Gastrocnemius medialis (tissue), 4 donors: ENCODE data around the gene VAMP8. TPM values are rescaled to one million over a fixed set of nuclear protein-coding genes. Genes with fewer than 3 reads are reported as not detected.

ENCODE experiments used
- ATAC-seq, 2 donors: fragments of 150-250 bp; one replicate each; pipeline ENCODE4 v1.9.1; 2016
- DNase-seq, 2 donors: peaks; one replicate each; pipeline ENCODE4 v3.0.0-alpha.2; 2019
- H3K27ac ChIP-seq, 4 donors: fragments of 200-600 bp; sonication (generic); 1 replicate in 1 of 4; 2 replicates in 3 of 4; pipeline ENCODE4 v1.5.1; 2016 to 2018; ENCODE audit warnings: mild to moderate bottlenecking in 2 of 4, moderate library complexity in 1 of 4
- H3K27me3 ChIP-seq, 3 donors: fragments of 200-600 bp; sonication (generic) in 2 of 3; 1 replicate in 1 of 3; 2 replicates in 2 of 3; pipeline versions ENCODE4 v1.5.1 to v1.6.0; 2016 to 2019; ENCODE audit warnings: mild to moderate bottlenecking in 1 of 3, moderate library complexity in 1 of 3
- H3K36me3 ChIP-seq, 2 donors: fragments of 200-600 bp; sonication (generic) in 1 of 2; one replicate each; pipeline ENCODE4 v1.5.1; 2017 to 2018
- H3K4me1 ChIP-seq, 2 donors: fragments of 200-600 bp; sonication (generic) in 1 of 2; one replicate each; pipeline ENCODE4 v1.5.1; 2016 to 2017; ENCODE audit warnings: mild to moderate bottlenecking in 2 of 2
- H3K4me3 ChIP-seq, 4 donors: fragments of 200-600 bp; sonication (generic) in 3 of 4; 1 replicate in 1 of 4; 2 replicates in 3 of 4; pipeline ENCODE4 v1.5.1; 2016 to 2019; ENCODE audit warnings: mild to moderate bottlenecking in 2 of 4
- H3K9me3 ChIP-seq, 3 donors: fragments of 200-600 bp; sonication (generic) in 2 of 3; 1 replicate in 1 of 3; 2 replicates in 2 of 3; pipeline ENCODE4 v1.5.1; 2016 to 2019
- POLR2A ChIP-seq, 2 donors: fragments of 450-650 bp; IDR thresholded peaks; one replicate each; pipeline ENCODE4 v1.6.1; 2017; ENCODE audit warnings: antibody characterized with exemption in 2 of 2, mild to moderate bottlenecking in 2 of 2, moderate library complexity in 2 of 2
- in situ Hi-C, 4 donors: fragments of 200-750 bp; cut with MboI; loops; one replicate each; pipeline versions ENCODE4 v1.15.0 to v1.8.0; 2017; ENCODE audit warnings: low sequenced_read_pairs in 4 of 4
- intact Hi-C: fragments of 100-400 bp; cut with DNase I; formaldehyde crosslinking; loops from one replicate; pipeline ENCODE4 v1.15.1; 2023; ENCODE audit warnings: low total_unique reads
- total RNA-seq, 4 donors: library from RNA; depleted of rRNA; stranded (reverse); fragments of >200 nt; gene quantifications; one replicate each; pipeline versions ENCODE4 v1.1.0 to v1.2.3, GENCODE V29; 2016
- TF ChIP-seq, protein P1 (sequence below), 5 experiments: fragments of 450-650 bp in 3 of 5; fragments of 200-600 bp in 2 of 5; sonication (generic) in 2 of 5; IDR thresholded peaks in 4 of 5; conservative IDR thresholded peaks in 1 of 5; 1 replicate in 4 of 5; 2 replicates in 1 of 5; pipeline ENCODE4 v1.5.1; 2016 to 2019; ENCODE audit warnings: antibody characterized with exemption in 5 of 5, mild to moderate bottlenecking in 3 of 5, moderate library complexity in 3 of 5

The VAMP8 gene
- total RNA-seq, 4 donors from 2014 or later: 5.3 to 12.1 (median 7.1) TPM

DNA sequence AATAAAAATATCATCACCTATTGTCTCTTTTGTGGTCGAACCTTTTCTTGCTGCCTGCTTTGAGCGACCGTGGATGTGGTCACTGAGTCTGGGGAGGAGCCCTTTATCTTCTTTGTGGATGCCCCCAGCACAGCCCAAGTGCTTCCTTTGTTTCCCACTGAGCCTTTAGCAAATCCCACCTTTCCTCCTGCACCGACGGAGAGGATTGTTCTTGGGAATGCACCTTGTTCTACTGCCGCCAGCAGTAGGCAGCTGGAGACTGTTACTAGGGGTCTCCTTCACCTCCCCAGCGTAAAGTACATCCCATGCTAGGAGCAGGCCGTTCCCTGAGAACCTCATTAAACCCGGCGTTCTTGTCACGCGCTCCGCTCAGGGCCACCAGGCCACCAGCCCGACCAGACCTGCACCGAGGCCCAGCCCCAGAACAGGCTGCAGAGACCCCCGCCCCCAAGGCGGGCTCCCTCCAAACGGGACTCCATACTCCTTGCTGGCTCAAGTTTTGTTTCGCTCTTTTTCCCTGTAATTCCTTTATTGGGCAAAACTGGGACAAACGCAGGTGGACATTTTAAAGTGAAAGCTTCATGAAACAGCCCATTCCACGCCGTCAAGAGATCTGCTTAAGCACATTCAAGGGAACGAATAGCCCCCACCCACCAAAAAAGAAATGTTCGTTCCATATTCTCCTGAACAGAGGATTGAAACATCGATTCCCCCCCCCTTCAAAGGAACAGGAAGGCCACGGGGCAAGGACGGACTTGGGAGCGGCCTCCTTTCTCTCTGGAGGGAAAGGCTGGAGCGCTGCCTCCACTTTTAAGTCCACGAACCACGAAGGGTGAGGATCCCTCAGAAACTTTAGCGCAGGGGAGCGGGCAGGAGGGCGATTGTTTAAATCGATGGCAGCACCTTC is 39.5 kb upstream of the VAMP8 start:
- Histone ChIP-seq H3K4me1 (peaks cover 32 to 36% of the 10 kb centered on the region in 2 donors), H3K4me3 (peak overlapping the region; percentile 74 to 90 (median 84)), H3K27ac (peak overlapping the region; percentile 97 to 99 (median 98)), H3K9me3 (no peaks in the 10 kb centered on the region), H3K27me3 (no peaks in the 10 kb centered on the region), H3K36me3 (peaks cover 0 to 28% of the 10 kb centered on the region in 2 donors)
- peak; percentile 75 to 82 for TF ChIP-seq POLR2A (IDR thresholded peaks at IDR 0.05)
- TF ChIP-seq, protein P1, sequence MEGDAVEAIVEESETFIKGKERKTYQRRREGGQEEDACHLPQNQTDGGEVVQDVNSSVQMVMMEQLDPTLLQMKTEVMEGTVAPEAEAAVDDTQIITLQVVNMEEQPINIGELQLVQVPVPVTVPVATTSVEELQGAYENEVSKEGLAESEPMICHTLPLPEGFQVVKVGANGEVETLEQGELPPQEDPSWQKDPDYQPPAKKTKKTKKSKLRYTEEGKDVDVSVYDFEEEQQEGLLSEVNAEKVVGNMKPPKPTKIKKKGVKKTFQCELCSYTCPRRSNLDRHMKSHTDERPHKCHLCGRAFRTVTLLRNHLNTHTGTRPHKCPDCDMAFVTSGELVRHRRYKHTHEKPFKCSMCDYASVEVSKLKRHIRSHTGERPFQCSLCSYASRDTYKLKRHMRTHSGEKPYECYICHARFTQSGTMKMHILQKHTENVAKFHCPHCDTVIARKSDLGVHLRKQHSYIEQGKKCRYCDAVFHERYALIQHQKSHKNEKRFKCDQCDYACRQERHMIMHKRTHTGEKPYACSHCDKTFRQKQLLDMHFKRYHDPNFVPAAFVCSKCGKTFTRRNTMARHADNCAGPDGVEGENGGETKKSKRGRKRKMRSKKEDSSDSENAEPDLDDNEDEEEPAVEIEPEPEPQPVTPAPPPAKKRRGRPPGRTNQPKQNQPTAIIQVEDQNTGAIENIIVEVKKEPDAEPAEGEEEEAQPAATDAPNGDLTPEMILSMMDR (IDR thresholded peaks at IDR 0.05 in 4 of 5, conservative IDR thresholded peaks at IDR 0.05 in 1 of 5): no peak
- in situ Hi-C loops (no loop called here), intact Hi-C loops (loop anchor here (1.0 to 5.0 kb wide), 2 partner anchors 33 to 186 kb away; partner anchors contain the start of genes ELMOD3 and RETSAT)
- ATAC-seq (peak; percentile 47 to 49), DNase-seq (peak; percentile 67 to 74)

DNA sequence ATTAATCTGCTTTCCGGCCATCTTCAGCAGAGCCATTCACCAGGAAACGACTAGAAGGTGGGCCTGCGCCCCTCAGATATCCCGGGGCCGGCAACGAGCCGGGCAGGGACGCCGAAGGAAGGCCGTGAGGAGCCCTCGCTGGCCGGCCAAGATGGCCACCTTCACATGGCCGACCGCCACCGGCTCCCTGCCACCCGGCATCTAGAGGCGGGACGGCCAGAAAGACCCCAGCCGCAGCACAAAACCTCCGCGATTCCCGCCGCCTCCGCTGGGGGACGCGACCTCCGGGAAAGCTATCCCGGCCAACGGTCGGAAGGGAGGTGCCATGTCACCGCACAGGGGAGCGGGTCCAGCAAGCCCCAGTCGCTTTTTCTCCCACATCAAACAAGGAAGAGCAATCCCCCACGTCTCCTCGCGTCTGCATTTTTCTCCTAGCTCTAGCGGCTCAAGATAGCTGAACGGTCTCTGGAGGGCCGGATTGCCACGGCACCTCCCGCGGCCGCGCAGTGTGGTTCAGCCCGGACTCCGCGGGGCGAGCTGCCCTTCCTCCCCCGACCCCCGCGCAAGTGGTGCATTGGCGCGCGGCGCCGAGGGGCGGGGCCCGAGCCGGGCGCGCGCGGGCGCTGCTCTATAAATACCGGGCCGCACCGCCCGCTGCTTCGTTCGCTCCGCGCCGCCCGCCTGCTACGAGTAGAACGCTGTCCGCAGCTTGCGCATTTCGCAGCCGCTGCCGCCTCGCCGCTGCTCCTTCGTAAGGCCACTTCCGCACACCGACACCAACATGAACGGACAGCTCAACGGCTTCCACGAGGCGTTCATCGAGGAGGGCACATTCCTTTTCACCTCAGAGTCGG is 38.7 kb upstream of the VAMP8 start, which contains the start of gene MAT2A:
MAT2A (plus strand) TSS at position 662 of the 854 bp plus-strand sequence; CDS start at position 782, 120 bp downstream.
- TF ChIP-seq, protein P1 (IDR thresholded peaks at IDR 0.05 in 4 of 5, conservative IDR thresholded peaks at IDR 0.05 in 1 of 5): peak; percentile 51 to 84 (median 77)
- TF ChIP-seq POLR2A (IDR thresholded peaks at IDR 0.05): peak; percentile 100
- Histone ChIP-seq H3K36me3 (peaks cover 0 to 37% of the 10 kb centered on the region in 2 donors), H3K27ac (peak within 1 kb of the TSS; percentile 97 to 99 (median 98)), H3K4me3 (peak within 1 kb of the TSS; percentile 74 to 90 (median 84)), H3K27me3 (no peaks in the 10 kb centered on the region), H3K9me3 (no peaks in the 10 kb centered on the region), H3K4me1 (peaks cover 41 to 44% of the 10 kb centered on the region in 2 donors)
- DNase-seq: peak; percentile 89 to 94
- in situ Hi-C loops: no loop called here
- peak; percentile 74 to 76 for ATAC-seq
- intact Hi-C loops: loop anchor here (1.0 to 5.0 kb wide), 3 partner anchors 101 to 186 kb away; partner anchors contain the start of genes ELMOD3 and RETSAT

GRCh38 chr2:85539361-85540132 is 37.8 kb upstream of the VAMP8 start:
- Histone ChIP-seq H3K27ac (peak overlapping the region; percentile 97 to 99 (median 98)), H3K4me1 (peaks cover 46 to 51% of the 10 kb centered on the region in 2 donors), H3K4me3 (peak overlapping the region; percentile 74 to 90 (median 84)), H3K27me3 (no peaks in the 10 kb centered on the region), H3K36me3 (peaks cover 0 to 45% of the 10 kb centered on the region in 2 donors), H3K9me3 (no peaks in the 10 kb centered on the region)
- peak; percentile 53 to 60 for ATAC-seq
- peak in 1 of 2 donors; percentile 5 for TF ChIP-seq POLR2A (IDR thresholded peaks at IDR 0.05)
- TF ChIP-seq, protein P1 (IDR thresholded peaks at IDR 0.05 in 4 of 5, conservative IDR thresholded peaks at IDR 0.05 in 1 of 5): no peak
- in situ Hi-C loops: no loop called here
- intact Hi-C loops: loop anchor here (1.0 to 5.0 kb wide), 4 partner anchors 63 to 187 kb away; partner anchors contain the start of genes ELMOD3, RETSAT and TMEM150A
- peak; percentile 41 to 70 for DNase-seq
